HuH-7.5 (cell line): Measurements from ENCODE around the gene TCF21.
"Not testable (repeated sequence)": the region's sequence is repeated elsewhere in the genome, so short reads cannot be mapped to it uniquely, and the experiment has no call there.

Experiments
- DNase-seq: peaks from one replicate; pipeline ENCODE4 v3.0.0; 2011; ENCODE audit warnings: low spot score

TCF21 gene

DNA sequence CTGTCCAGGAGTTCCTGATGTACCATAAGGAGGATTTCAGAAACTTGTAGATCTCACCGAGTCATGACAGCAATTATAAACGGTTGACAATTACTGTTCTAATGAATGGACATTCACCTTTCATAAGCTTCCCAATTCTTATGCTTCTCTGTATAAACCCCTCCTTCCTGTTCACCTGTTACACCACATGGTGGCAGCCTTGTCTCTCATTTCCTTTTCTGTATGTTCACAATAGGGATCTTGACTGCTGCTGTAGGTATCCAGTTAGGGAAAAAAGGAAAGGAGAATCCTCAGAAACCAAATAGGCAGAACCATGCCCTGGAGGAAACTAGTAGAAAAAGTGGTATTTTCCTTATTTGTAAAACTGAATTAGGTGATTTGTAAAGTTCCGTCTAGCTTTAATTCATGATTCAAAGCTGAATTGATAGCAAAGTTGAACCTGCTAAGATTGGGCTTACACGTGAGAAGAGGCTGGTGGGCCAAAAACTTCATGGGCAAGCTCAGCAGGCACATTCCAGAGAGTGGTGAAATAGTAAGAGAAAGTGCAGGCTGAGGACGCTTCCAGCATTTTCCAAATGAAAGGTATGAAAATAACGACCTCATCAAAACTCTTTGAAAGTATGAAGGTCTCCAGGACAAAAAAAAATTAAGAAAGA lies 35.2 kb downstream of the TCF21 start:
- peak; percentile 45 for DNase-seq

DNA sequence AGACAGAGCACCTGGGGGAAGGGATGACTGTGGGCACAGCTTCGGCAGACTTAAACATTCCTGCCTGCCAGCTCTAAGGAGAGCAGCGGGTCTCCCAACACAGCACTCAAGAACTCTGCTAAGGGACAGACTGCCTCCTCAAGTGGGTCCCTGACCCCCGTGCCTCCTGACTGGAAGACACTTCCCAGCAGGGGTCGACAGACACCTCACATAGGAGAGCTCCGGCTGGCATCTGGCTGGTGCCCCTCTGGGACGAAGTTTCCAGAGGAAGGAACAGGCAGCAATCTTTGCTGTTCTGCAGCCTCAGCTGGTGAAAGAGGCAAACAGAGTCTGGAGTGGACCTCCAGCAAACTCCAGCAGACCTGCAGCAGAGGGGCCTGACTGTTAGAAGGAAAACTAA lies 42.3 kb downstream of the TCF21 start:
- DNase-seq, result not testable (repeated sequence)

DNA sequence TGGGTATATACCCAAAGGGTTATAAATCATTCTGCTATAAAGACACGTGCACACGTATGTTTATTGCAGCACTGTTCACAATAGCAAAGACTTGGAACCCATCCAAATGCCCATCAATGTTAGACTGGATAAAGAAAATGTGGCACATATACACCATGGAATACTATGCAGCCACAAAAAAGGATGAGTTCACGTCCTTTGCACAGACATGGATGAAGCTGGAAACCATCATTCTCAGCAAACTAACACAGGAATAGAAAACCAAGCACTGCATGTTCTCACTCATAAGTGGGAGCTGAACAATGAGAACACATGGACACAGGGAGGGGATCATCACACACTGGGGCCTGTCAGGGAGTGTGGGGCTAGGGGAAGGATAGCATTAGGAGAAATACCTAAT lies 47.4 kb downstream of the TCF21 start:
- not testable (repeated sequence) for DNase-seq

DNA sequence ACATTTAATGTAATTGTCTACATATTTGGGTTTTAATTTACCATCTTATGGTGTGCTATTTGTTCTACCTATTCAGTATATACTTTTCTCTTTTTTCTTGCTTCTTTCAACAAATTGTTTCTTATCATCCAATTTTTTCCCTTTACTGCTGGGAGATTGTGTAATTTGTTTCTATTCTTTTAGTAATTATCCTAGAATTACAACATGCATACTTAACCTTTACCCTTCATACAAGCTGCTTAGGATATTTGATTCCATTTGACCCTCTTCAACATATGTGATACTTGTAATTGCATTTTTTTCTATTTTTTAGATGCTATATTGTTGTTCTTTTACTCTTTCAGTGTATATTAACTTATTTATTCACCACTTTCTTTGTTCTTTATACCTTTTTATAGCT lies 49.0 kb downstream of the TCF21 start:
- DNase-seq, result no peak

DNA sequence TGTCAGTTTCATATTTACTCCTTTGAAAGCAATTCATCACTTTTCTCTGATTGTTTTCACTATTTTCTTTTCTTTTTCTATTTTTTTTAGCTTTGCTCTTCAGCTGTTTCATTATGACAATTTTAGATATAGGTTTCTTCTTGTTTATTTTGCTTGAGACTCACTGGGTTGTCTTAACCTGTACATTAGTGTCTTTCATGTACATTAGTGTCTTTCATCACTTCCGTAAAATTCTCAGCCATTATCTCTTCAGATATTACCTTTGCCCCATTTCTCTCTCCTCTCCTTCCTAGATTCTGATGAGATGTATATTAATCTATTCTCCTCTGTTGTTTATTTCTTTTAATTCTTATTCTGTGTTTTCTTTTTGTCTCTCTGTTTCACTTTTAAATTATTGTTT lies 49.6 kb downstream of the TCF21 start:
- DNase-seq, result no peak

DNA sequence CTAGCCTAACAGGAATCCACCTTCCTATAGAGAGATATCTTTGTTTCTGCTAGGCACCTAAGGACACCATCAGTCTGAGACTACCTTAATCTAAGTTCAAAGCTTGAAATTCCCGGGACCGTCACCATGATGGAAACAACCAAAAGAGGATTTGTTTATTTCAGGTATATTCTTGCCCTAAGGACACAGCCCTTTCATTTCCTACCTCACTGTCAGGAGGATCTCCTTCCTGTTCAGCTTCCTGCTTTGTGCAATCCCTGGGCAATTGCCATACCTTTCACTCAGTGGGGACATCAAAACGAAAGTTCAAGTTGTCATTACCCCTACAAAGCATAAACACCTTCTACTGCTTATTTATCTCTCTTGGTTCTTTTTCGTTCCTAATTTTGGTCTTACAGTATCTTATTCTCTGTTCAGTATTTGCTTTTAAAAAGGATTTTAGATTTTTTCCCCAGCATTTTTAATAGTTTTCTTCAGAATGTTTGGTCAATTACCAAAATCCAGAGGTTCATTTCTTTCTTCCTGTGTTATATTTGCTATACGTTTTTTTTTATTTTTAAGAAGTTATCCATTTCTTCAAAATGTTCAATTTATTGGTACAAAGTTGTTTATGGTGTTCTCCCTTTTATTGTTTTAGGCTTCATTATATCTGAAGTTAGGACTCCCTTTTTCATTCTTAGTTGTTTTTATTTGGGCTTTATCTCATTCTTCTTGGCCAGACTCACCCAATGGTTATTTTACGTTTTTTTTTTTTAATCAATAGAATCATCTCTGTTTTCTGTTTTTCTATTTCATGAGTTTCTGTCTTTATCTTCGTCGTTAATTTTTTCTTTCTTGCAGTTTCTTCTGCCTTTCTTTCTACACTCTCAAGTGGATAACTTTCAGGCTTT lies 51.1 kb downstream of the TCF21 start:
- no peak for DNase-seq
